SK-N-SH (cell line): Measurements from ENCODE around the gene SMC2.

ENCODE experiments used
- CTCF ChIP-seq: fragments of 200-600 bp; sonication (generic); IDR thresholded peaks from 2 replicates; pipeline ENCODE4 v1.6.1; 2017; ENCODE audit warnings: antibody characterized with exemption, mild to moderate bottlenecking, moderate library complexity
- ELF1 ChIP-seq: IDR thresholded peaks from 2 replicates; pipeline ENCODE4 v1.4.0; 2012
- EP300 ChIP-seq, 2 experiments: IDR thresholded peaks; 2 replicates each; pipeline versions ENCODE4 v1.4.0 to v1.6.1; 2012; ENCODE audit warnings: borderline replicate concordance in 1 of 2, low read depth in 1 of 2, low read length in 1 of 2
- FOXM1 ChIP-seq: IDR thresholded peaks from 2 replicates; pipeline ENCODE4 v1.4.0; 2012; ENCODE audit warnings: low read depth, mild to moderate bottlenecking
- POLR2AphosphoS5 ChIP-seq: IDR thresholded peaks from 2 replicates; pipeline ENCODE4 v1.6.1; 2012; ENCODE audit warnings: low read depth, low read length
- SMC3 ChIP-seq: IDR thresholded peaks from 2 replicates; pipeline ENCODE4 v1.6.1; 2012; ENCODE audit warnings: low read depth, low read length, improper control_type of control experiment
- TAF1 ChIP-seq: IDR thresholded peaks from 2 replicates; pipeline ENCODE4 v1.6.1; 2012; ENCODE audit warnings: low read depth, mild to moderate bottlenecking, low read length, moderate library complexity, borderline replicate concordance
- TEAD4 ChIP-seq: IDR thresholded peaks from 2 replicates; pipeline ENCODE4 v1.4.0; 2012; ENCODE audit warnings: mild to moderate bottlenecking, borderline replicate concordance; ENCODE audit not compliant: insufficient read depth
- USF1 ChIP-seq: IDR thresholded peaks from 2 replicates; pipeline ENCODE4 v1.4.0; 2012; ENCODE audit warnings: low read depth, borderline replicate concordance
- TF ChIP-seq, protein P1 (sequence below): IDR thresholded peaks from 2 replicates; pipeline ENCODE4 v1.4.0; 2012; ENCODE audit warnings: low read depth
- TF ChIP-seq, protein P2 (sequence below): IDR thresholded peaks from 2 replicates; pipeline ENCODE4 v1.6.1; 2012; ENCODE audit warnings: mild to moderate bottlenecking, low read depth, low read length, moderate library complexity

DNA sequence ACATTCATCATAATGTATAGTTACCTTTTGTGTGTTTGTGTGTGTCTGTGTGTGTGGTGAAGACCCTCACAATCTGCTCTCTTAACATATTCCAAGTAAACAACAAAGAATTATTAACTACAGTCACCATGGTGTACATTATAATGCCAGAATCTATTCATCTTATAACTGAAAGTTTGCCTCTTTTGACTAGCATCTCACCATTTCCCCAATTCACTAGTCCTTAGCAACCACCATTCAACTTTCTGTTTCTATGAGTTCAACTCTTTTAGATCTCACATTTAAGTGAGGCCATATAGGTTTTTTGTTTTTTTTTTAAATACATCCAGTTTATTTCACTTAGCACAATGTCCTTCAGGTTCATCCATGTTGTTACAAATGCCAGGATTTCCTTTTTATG, 83.6 kb downstream of the SMC2 start:
- TF ChIP-seq CTCF (no peak), POLR2AphosphoS5 (no peak), USF1 (no peak), ELF1 (no peak), EP300 (IDR thresholded peaks at IDR 0.05; ENCODE audit: borderline replicate concordance in 1 of 2, low read depth in 1 of 2, low read length in 1 of 2) (no peak), SMC3 (no peak), TAF1 (no peak), TEAD4 (no peak), FOXM1 (no peak)
- TF ChIP-seq, protein P1, sequence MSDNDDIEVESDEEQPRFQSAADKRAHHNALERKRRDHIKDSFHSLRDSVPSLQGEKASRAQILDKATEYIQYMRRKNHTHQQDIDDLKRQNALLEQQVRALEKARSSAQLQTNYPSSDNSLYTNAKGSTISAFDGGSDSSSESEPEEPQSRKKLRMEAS: no peak
- TF ChIP-seq, protein P2, sequence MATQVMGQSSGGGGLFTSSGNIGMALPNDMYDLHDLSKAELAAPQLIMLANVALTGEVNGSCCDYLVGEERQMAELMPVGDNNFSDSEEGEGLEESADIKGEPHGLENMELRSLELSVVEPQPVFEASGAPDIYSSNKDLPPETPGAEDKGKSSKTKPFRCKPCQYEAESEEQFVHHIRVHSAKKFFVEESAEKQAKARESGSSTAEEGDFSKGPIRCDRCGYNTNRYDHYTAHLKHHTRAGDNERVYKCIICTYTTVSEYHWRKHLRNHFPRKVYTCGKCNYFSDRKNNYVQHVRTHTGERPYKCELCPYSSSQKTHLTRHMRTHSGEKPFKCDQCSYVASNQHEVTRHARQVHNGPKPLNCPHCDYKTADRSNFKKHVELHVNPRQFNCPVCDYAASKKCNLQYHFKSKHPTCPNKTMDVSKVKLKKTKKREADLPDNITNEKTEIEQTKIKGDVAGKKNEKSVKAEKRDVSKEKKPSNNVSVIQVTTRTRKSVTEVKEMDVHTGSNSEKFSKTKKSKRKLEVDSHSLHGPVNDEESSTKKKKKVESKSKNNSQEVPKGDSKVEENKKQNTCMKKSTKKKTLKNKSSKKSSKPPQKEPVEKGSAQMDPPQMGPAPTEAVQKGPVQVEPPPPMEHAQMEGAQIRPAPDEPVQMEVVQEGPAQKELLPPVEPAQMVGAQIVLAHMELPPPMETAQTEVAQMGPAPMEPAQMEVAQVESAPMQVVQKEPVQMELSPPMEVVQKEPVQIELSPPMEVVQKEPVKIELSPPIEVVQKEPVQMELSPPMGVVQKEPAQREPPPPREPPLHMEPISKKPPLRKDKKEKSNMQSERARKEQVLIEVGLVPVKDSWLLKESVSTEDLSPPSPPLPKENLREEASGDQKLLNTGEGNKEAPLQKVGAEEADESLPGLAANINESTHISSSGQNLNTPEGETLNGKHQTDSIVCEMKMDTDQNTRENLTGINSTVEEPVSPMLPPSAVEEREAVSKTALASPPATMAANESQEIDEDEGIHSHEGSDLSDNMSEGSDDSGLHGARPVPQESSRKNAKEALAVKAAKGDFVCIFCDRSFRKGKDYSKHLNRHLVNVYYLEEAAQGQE: no peak
